ENCODE results near the gene SLC38A7.

- TF ChIP-seq POLR2AphosphoS5 (IDR thresholded peaks at IDR 0.05; ENCODE audit: low read depth), result no peak
- TF ChIP-seq CTCF (conservative IDR thresholded peaks at IDR 0.05; ENCODE audit: low read depth in 2 of 2), result no peak
- TF ChIP-seq JUNB (IDR thresholded peaks at IDR 0.05; ENCODE audit: unreplicated experiment), result no peak
- TF ChIP-seq EZH2 (IDR thresholded peaks at IDR 0.05; ENCODE audit: low read depth, unreplicated experiment), result no peak
- TF ChIP-seq ETS1 (IDR thresholded peaks at IDR 0.05), result no peak
- no peak for TF ChIP-seq REST (IDR thresholded peaks at IDR 0.05; ENCODE audit: unreplicated experiment)
- no peak for TF ChIP-seq EZH2phosphoT487 (IDR thresholded peaks at IDR 0.05; ENCODE audit: unreplicated experiment)
- TF ChIP-seq CREB1 (CRISPR knock-in tag; IDR thresholded peaks at IDR 0.05; ENCODE audit: low read depth), result no peak
These were observed 32.6 kb downstream of the SLC38A7 start for GRCh38 chr16:58651965-58652348.
